NCI-H345 treated with DMSO at 0.1 percent for 48 hours (cell line): ENCODE data around the gene HENMT1.
A peak's percentile ranks its signal among the peaks of the same experiment; 100 is the strongest.

Experiments used
- DNase-seq: peaks from one replicate; lab custom pipeline; 2025; ENCODE audit not compliant: unreplicated experiment; lab: John Stamatoyannopoulos, UW

The HENMT1 gene

GRCh38 chr1:108628665-108629064 lies 32.2 kb downstream of the HENMT1 start:
- DNase-seq, result no peak

- no peak for DNase-seq
Observed at GRCh38 chr1:108627951-108628350, 32.9 kb downstream of the HENMT1 start.

GRCh38 chr1:108627256-108627655 lies 33.6 kb downstream of the HENMT1 start:
- DNase-seq, result no peak

- DNase-seq, result no peak
Observed at GRCh38 chr1:108624069-108624468, 36.8 kb downstream of the HENMT1 start.

- DNase-seq, result no peak
Observed at GRCh38 chr1:108617724-108618056, 43.2 kb downstream of the HENMT1 start.

GRCh38 chr1:108617008-108617723 lies 43.7 kb downstream of the HENMT1 start:
- no peak for DNase-seq

- no peak for DNase-seq
Observed at GRCh38 chr1:108615544-108615943, 45.3 kb downstream of the HENMT1 start.

GRCh38 chr1:108612496-108612895 lies 48.4 kb downstream of the HENMT1 start:
- DNase-seq, result no peak

- no peak for DNase-seq
Observed at GRCh38 chr1:108611984-108612383, 48.9 kb downstream of the HENMT1 start.

GRCh38 chr1:108610073-108610472 lies 50.8 kb downstream of the HENMT1 start:
- peak; percentile 97 for DNase-seq

GRCh38 chr1:108609483-108610049 lies 51.3 kb downstream of the HENMT1 start:
- peak; percentile 93 for DNase-seq

- no peak for DNase-seq
Observed at GRCh38 chr1:108606478-108606877, 54.4 kb downstream of the HENMT1 start.

GRCh38 chr1:108605633-108606032 lies 55.3 kb downstream of the HENMT1 start:
- DNase-seq, result no peak

- DNase-seq, result no peak
Observed at GRCh38 chr1:108601708-108602410, 59.0 kb downstream of the HENMT1 start.

- no peak for DNase-seq
Observed at GRCh38 chr1:108600504-108600903, 60.4 kb downstream of the HENMT1 start.

- DNase-seq, result no peak
Observed at GRCh38 chr1:108598340-108598739, 62.6 kb downstream of the HENMT1 start.
